HG02642 (cell line): Measurements from ENCODE around the gene PHF19.
A peak's percentile ranks its signal among the peaks of the same experiment; 100 is the strongest.

ENCODE experiments used
- ATAC-seq: cut with Tn5 transposase; IDR thresholded peaks from one replicate; pipeline ENCODE4 v1.9.1; 2021; ENCODE audit warnings: mild to moderate bottlenecking; ENCODE audit not compliant: unreplicated experiment, poor library complexity

Gene PHF19

GRCh38 chr9:120876842-120877240 lies at the start of gene PHF19:
PHF19 (minus strand) TSS chr9:120877188; CDS start chr9:120874741, 2,447 bp downstream.
- ATAC-seq: peak; percentile 13

GRCh38 chr9:120926397-120926928 lies 49.5 kb upstream of the PHF19 start, which contains the start of gene TRAF1:
TRAF1 (minus strand) TSS chr9:120926796; CDS start chr9:120926075, 721 bp downstream.
- ATAC-seq: peak; percentile 18

- peak; percentile 47 for ATAC-seq
Measured at GRCh38 chr9:120925535-120926396, 48.8 kb upstream of the PHF19 start.

- no peak for ATAC-seq
Measured at GRCh38 chr9:120924698-120925534, 47.9 kb upstream of the PHF19 start.

- no peak for ATAC-seq
Measured at GRCh38 chr9:120923620-120924328, 46.8 kb upstream of the PHF19 start.

GRCh38 chr9:120922404-120923195 lies 45.6 kb upstream of the PHF19 start:
- ATAC-seq: no peak

- ATAC-seq: no peak
Measured at GRCh38 chr9:120921661-120922181, 44.7 kb upstream of the PHF19 start.

- peak; percentile 34 for ATAC-seq
Measured at GRCh38 chr9:120920806-120921178, 43.8 kb upstream of the PHF19 start.

- no peak for ATAC-seq
Measured at GRCh38 chr9:120919843-120920805, 43.1 kb upstream of the PHF19 start.

- ATAC-seq: no peak
Measured at GRCh38 chr9:120918931-120919842, 42.2 kb upstream of the PHF19 start.

GRCh38 chr9:120917929-120918762 lies 41.2 kb upstream of the PHF19 start:
- ATAC-seq: no peak

- no peak for ATAC-seq
Measured at GRCh38 chr9:120916991-120917880, 40.2 kb upstream of the PHF19 start.

- no peak for ATAC-seq
Measured at GRCh38 chr9:120916588-120916987, 39.6 kb upstream of the PHF19 start.

GRCh38 chr9:120915854-120916470 lies 39.0 kb upstream of the PHF19 start:
- ATAC-seq: no peak

- ATAC-seq: no peak
Measured at GRCh38 chr9:120914953-120915352, 38.0 kb upstream of the PHF19 start.
